Endothelial cell of umbilical vein (primary cell): ENCODE measurements around the gene ZNF398. TPM values are rescaled to one million over a fixed set of nuclear protein-coding genes. Genes with fewer than 3 reads are reported as not detected.

Experiments used
- BruUV-seq: library from RNA; stranded (reverse); fragments of 400-500 nt; replicated peaks from 2 replicates; lab custom pipeline; 2021; lab: Mats Ljungman, UMichigan
- CTCF ChIA-PET: fragments of 300-600, 350-600 bp; sonication (Branson Sonifier 250); formaldehyde crosslinking; loops from one replicate; lab custom pipeline; 2021; ENCODE audit warnings: antibody characterized with exemption, inconsistent platforms; lab: Charles Lee
- POLR2A ChIA-PET: fragments of 300-600, 350-600 bp; sonication (Branson Sonifier 250); formaldehyde crosslinking; loops from one replicate; lab custom pipeline; 2021; ENCODE audit warnings: antibody characterized with exemption, inconsistent platforms; lab: Charles Lee
- DNase-seq: peaks from one replicate; pipeline ENCODE4 v3.0.0-alpha.2; 2011; ENCODE audit warnings: low read depth, low spot score
- FAIRE-seq: peaks from 2 replicates; lab custom pipeline; 2011; peaks lifted over from hg19 to GRCh38; lab: Jason Lieb, UNC
- H2AFZ ChIP-seq: 2 replicates; pipeline ENCODE4 v1.6.0; 2012; ENCODE audit warnings: low read depth, low read length, control low read depth, inconsistent platforms
- H3K27ac ChIP-seq: 2 replicates; pipeline ENCODE4 v1.5.1; 2011; ENCODE audit warnings: low read depth, mild to moderate bottlenecking, control low read depth, low read length, moderate library complexity; ENCODE audit not compliant: insufficient read depth
- H3K27me3 ChIP-seq, 2 experiments: 2 replicates each; pipeline versions ENCODE4 v1.6.0 to v1.6.1; 2011; ENCODE audit warnings: low read length in 2 of 2, mixed read lengths in 1 of 2; ENCODE audit not compliant: control insufficient read depth in 2 of 2, insufficient read depth in 2 of 2
- H3K36me3 ChIP-seq, 2 experiments: 2 replicates in 1 of 2; 3 replicates in 1 of 2; pipeline ENCODE4 v1.5.1; 2011; ENCODE audit warnings: low read length in 2 of 2, mild to moderate bottlenecking in 1 of 2, moderate library complexity in 1 of 2; ENCODE audit not compliant: control insufficient read depth in 2 of 2, insufficient read depth in 2 of 2; ENCODE audit errors: extremely low read depth in 1 of 2
- H3K4me1 ChIP-seq: 3 replicates; pipeline ENCODE4 v1.5.1; 2011; ENCODE audit warnings: mild to moderate bottlenecking, low read length; ENCODE audit not compliant: control insufficient read depth, insufficient read depth; ENCODE audit errors: extremely low read depth
- H3K4me2 ChIP-seq: 2 replicates; pipeline ENCODE4 v1.6.1; 2011; ENCODE audit warnings: low read length, control low read depth, mixed read lengths; ENCODE audit not compliant: insufficient read depth
- H3K4me3 ChIP-seq, 3 experiments: fragments of 200-600 bp in 1 of 3; sonication (generic), shearing (Covaris generic) in 1 of 3; replicated peaks in 1 of 3; 2 replicates each; pipeline ENCODE4 v1.5.1; 2011 to 2016; ENCODE audit warnings: control low read depth in 3 of 3, low read length in 3 of 3, mild to moderate bottlenecking in 2 of 3, inconsistent platforms in 1 of 3, low read depth in 1 of 3, moderate library complexity in 1 of 3; ENCODE audit not compliant: insufficient read depth in 1 of 3
- H3K79me2 ChIP-seq: 2 replicates; pipeline ENCODE4 v1.6.0; 2012; ENCODE audit warnings: low read length, inconsistent platforms; ENCODE audit not compliant: control insufficient read depth, insufficient read depth
- H3K9ac ChIP-seq: replicated peaks from 2 replicates; pipeline ENCODE3; 2011; ENCODE audit warnings: low read length, control low read depth; ENCODE audit not compliant: insufficient read depth; ENCODE audit errors: extremely low read depth
- H3K9me1 ChIP-seq: replicated peaks from 3 replicates; pipeline ENCODE4 v1.6.0; 2011; ENCODE audit warnings: mild to moderate bottlenecking, low read length; ENCODE audit not compliant: control insufficient read depth, insufficient read depth; ENCODE audit errors: extremely low read depth
- H3K9me3 ChIP-seq: replicated peaks from 2 replicates; pipeline ENCODE4 v1.5.1; 2012; ENCODE audit warnings: low read length, inconsistent platforms; ENCODE audit not compliant: control insufficient read depth, insufficient read depth
- H4K20me1 ChIP-seq: replicated peaks from 2 replicates; pipeline ENCODE3; 2011; ENCODE audit warnings: mild to moderate bottlenecking, low read length; ENCODE audit not compliant: control insufficient read depth, insufficient read depth; ENCODE audit errors: extremely low read depth
- EZH2 ChIP-seq: IDR thresholded peaks from 2 replicates; pipeline ENCODE4 v1.6.1; 2012; ENCODE audit warnings: borderline replicate concordance, low read depth, mild to moderate bottlenecking, moderate library complexity, low read length, inconsistent platforms; ENCODE audit not compliant: severe bottlenecking
- FOS ChIP-seq: IDR thresholded peaks from 2 replicates; pipeline ENCODE4 v1.6.1; 2011; ENCODE audit warnings: mild to moderate bottlenecking, low read length, moderate library complexity, borderline replicate concordance; ENCODE audit not compliant: insufficient read depth
- GATA2 ChIP-seq: IDR thresholded peaks from 2 replicates; pipeline ENCODE4 v1.7.0; 2011; ENCODE audit warnings: low read depth, mild to moderate bottlenecking, moderate library complexity, mixed read lengths, low read length; ENCODE audit not compliant: insufficient read length, insufficient read depth
- JUN ChIP-seq: IDR thresholded peaks from 2 replicates; pipeline ENCODE4 v1.6.1; 2011; ENCODE audit warnings: borderline replicate concordance, low read depth; ENCODE audit not compliant: insufficient read length, insufficient read depth
- MYC ChIP-seq: IDR thresholded peaks from one replicate; pipeline ENCODE4 v1.6.1; 2011; ENCODE audit warnings: mild to moderate bottlenecking, low read depth, low read length
- POLR2A ChIP-seq: IDR thresholded peaks from 2 replicates; pipeline ENCODE4 v1.6.1; 2012; ENCODE audit warnings: low read depth, mild to moderate bottlenecking, control low read depth, low read length
- POLR2AphosphoS5 ChIP-seq: IDR thresholded peaks from 2 replicates; pipeline ENCODE4 v1.6.1; 2012; ENCODE audit warnings: low read depth, mild to moderate bottlenecking, control low read depth, low read length, moderate library complexity; ENCODE audit not compliant: insufficient read depth
- dilution Hi-C: fragments of 300-500 bp; cut with MboI; formaldehyde crosslinking; loops from one replicate; pipeline ENCODE4 v1.15.0; 2019; ENCODE audit warnings: low sequenced_read_pairs; ENCODE audit not compliant: extremely low pct_ligation_motif_present
- intact Hi-C: fragments of 100-400 bp; cut with micrococcal nuclease; formaldehyde crosslinking; loops from one replicate; pipeline ENCODE4 v1.10.0; 2022
- polyA plus RNA-seq, 4 experiments: library from polyadenylated mRNA; depleted of rRNA in 3 of 4; stranded (reverse) in 3 of 4; unstranded in 1 of 4; fragments of >200 nt; gene quantifications; 2 replicates each; pipeline versions ENCODE4 v1.2.1 to v1.2.3, GENCODE V29; 2011 to 2012; ENCODE audit warnings: missing spikeins in 1 of 4
- total RNA-seq: library from RNA; stranded (reverse); gene quantifications from 2 replicates; pipeline ENCODE4 v1.2.3, GENCODE V29; 2021
- TF ChIP-seq, protein P1 (sequence below): IDR thresholded peaks from 2 replicates; pipeline ENCODE4 v1.6.1; 2011; ENCODE audit not compliant: insufficient read depth, insufficient read length
- TF ChIP-seq, protein P2 (sequence below), 2 donors: IDR thresholded peaks; 1 replicate in 1 of 2; 2 replicates in 1 of 2; pipeline ENCODE4 v1.5.1; 2011; ENCODE audit warnings: low read length in 2 of 2, mild to moderate bottlenecking in 2 of 2, moderate library complexity in 2 of 2, control low read depth in 1 of 2, inconsistent platforms in 1 of 2, low read depth in 1 of 2; ENCODE audit not compliant: insufficient read depth in 1 of 2; ENCODE audit errors: extremely low read depth in 1 of 2

The ZNF398 gene
- total and polyA plus RNA-seq, 2 donors (not counting 3 experiments of a cell fraction or from before 2014, with no cell fraction given): 7.5 to 10.6 TPM

DNA sequence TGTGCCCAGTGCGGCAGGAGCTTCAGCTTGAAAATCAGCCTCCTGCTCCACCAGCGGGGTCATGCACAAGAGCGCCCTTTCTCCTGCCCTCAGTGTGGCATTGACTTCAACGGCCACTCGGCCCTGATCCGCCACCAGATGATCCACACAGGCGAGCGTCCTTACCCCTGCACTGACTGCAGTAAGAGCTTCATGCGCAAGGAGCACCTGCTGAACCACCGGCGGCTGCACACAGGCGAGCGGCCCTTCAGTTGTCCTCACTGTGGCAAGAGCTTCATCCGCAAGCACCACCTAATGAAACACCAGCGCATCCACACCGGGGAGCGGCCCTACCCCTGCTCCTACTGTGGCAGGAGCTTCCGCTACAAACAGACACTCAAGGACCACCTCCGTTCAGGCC lies 32.0 kb downstream of the ZNF398 start:
- H3K36me3 ChIP-seq: peaks cover 8 to 16% of the 10 kb centered on the region in 2 experiments
- dilution Hi-C loops (no loop called here), intact Hi-C loops (no loop called here)
- no peaks in the 10 kb centered on the region for H3K9me1 ChIP-seq
- H3K27ac ChIP-seq: no peak overlapping the region
- no peak for TF ChIP-seq POLR2A
- TF ChIP-seq, protein P1, sequence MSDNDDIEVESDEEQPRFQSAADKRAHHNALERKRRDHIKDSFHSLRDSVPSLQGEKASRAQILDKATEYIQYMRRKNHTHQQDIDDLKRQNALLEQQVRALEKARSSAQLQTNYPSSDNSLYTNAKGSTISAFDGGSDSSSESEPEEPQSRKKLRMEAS: no peak
- TF ChIP-seq, protein P2, sequence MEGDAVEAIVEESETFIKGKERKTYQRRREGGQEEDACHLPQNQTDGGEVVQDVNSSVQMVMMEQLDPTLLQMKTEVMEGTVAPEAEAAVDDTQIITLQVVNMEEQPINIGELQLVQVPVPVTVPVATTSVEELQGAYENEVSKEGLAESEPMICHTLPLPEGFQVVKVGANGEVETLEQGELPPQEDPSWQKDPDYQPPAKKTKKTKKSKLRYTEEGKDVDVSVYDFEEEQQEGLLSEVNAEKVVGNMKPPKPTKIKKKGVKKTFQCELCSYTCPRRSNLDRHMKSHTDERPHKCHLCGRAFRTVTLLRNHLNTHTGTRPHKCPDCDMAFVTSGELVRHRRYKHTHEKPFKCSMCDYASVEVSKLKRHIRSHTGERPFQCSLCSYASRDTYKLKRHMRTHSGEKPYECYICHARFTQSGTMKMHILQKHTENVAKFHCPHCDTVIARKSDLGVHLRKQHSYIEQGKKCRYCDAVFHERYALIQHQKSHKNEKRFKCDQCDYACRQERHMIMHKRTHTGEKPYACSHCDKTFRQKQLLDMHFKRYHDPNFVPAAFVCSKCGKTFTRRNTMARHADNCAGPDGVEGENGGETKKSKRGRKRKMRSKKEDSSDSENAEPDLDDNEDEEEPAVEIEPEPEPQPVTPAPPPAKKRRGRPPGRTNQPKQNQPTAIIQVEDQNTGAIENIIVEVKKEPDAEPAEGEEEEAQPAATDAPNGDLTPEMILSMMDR (IDR thresholded peaks at IDR 0.05; ENCODE audit: extremely low read depth in 1 of 2, insufficient read depth in 1 of 2, low read depth in 1 of 2, low read length in 2 of 2): no peak
- TF ChIP-seq MYC: no peak
- TF ChIP-seq GATA2: no peak
- no peak for TF ChIP-seq EZH2
- no peak for TF ChIP-seq JUN
- TF ChIP-seq POLR2AphosphoS5: no peak
- TF ChIP-seq FOS: no peak
- H3K4me3 ChIP-seq: no peak overlapping the region
- H3K4me2 ChIP-seq: no peak overlapping the region
- H3K4me1 ChIP-seq: peaks cover 9% of the 10 kb centered on the region
- H4K20me1 ChIP-seq: no peaks in the 10 kb centered on the region
- no peaks in the 10 kb centered on the region for H3K27me3 ChIP-seq
- ChIA-PET POLR2A (no interaction called here), CTCF (interaction anchor here (1.0 kb wide), 2 partner anchors 16 to 54 kb away, joined by 3 read pairs; partner anchors contain the start of gene ZNF282)
- no peaks in the 10 kb centered on the region for H3K9me3 ChIP-seq
- DNase-seq (no peak), FAIRE-seq (no peak)
- no peak overlapping the region for H2AFZ ChIP-seq
- no peak overlapping the region for H3K9ac ChIP-seq
- no TSS peak for BruUV-seq
- no peaks in the 10 kb centered on the region for H3K79me2 ChIP-seq
